Activated T-cell treated with anti-CD3 and anti-CD28 coated beads for 1 hour (primary cell): Measurements from ENCODE around the gene RTN4RL1.

Source experiments
- DNase-seq: peaks from one replicate; pipeline ENCODE4 v3.0.0-alpha.2; 2020; ENCODE audit warnings: low read depth

Gene RTN4RL1

DNA sequence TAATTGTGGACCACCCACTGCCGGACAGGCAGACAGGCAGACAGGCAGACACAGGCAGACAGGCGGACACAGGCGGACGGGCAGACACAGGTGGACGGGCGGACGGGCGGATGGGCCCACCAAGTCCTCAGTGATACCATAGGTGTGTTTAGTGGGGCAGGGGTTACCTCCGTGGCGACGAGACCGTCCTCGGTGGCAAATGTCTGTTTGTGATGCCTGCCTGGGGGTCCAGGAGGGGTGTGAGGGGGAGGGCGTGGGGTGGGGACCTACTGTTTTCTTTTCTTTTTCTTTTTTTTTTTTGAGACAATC lies 76.7 kb downstream of the RTN4RL1 start:
- no peak for DNase-seq

DNA sequence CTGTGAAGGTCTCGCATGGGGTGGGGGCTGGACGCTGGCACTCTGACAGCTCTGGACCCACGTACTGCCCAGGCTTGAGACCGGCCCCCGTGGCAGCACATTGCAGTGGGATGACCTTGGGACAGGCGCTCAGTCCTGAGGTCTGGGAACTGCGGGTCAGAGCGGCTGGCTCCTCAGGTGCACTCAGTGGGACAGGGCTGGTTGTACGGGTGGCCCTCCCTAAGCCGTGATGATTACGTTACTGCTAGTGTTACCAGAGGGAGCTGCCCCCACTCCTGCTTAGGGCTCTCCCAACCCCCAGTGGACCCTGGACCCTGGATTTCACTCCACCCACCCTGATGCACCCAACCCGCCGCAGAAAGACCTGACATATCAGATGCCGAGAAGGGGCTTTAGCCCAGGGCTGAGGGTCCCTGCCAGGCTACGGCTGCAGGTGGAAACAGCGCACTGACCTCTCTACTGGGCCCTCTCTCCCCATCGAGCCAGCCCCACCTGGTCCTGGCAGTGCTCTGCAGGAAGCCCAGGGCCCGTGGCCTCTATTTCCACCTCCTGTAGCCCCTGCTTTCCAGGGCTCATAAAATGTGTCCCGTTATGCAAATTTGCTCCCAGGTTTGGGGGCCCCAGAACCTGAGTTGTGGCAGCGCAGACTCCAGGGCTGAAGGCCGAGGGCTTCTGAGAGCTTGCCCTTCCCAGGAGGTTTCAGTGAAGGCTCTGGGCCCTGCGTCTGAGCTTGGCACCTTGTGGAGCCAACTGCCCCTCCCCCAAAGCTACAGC lies 77.2 kb downstream of the RTN4RL1 start:
- DNase-seq, result no peak

- no peak for DNase-seq
Measured at GRCh38 chr17:1947229-1947742, 77.8 kb downstream of the RTN4RL1 start.

DNA sequence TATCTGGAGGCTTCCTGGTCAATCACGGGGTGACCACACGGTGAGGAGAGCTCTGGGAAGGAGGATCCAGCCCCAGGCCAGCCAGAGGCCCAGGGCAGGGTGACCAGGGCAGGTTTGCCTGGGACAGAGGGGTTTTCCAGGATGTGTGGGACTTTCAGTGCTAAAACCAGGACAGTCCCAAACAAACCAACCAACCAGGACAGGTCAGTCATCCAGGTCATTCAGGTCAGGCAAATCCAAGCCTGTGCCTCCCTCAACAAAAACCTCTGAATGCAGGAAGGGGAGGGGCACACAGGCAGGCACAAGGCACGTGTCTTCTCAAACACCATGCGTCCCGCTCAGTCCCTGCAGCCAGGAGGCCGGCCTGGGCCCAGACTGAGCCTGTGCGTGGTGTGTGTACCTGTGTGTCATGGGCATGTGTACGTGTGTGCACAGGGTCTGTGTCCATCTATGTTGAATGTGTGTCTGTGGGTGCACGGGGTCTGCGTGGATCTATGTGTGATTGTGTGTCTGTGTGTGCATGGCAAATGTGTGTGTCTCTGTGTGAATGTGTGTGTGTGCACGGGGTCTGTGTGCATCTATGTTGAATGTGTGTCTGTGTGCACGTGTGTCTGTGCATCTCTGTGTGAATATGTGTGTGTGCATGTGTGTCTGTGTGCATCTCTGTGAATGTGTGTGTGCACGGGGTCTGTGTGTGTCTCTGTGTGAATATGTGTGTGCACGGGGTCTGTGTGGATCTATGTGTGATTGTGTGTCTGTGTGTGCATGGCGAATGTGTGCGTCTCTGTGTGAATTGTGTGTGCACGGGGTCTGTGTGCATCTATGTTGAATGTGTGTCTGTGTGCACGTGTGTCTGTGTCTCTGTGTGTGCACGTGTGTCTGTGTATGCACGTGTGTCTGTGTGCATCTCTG lies 78.9 kb downstream of the RTN4RL1 start:
- DNase-seq, result no peak

DNA sequence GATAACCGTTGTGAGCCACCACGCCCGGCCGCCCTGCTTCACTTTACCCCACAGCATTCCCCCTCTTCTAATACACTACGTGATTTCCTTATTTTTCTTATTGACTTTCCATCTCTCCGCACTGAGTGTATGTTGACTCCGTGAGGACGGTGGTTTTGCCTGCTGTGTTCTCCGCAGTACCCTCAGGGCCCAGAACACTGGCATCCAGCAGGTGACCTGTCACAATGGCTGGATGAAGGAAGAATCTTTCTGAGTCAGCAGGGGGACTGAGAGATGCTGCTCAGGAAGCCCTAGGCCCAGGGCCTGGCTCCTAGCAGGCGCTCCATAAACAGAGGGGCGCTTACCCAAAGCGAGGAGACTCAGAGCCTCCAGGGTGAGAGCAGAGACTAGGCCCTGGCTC lies 79.5 kb downstream of the RTN4RL1 start:
- no peak for DNase-seq

DNA sequence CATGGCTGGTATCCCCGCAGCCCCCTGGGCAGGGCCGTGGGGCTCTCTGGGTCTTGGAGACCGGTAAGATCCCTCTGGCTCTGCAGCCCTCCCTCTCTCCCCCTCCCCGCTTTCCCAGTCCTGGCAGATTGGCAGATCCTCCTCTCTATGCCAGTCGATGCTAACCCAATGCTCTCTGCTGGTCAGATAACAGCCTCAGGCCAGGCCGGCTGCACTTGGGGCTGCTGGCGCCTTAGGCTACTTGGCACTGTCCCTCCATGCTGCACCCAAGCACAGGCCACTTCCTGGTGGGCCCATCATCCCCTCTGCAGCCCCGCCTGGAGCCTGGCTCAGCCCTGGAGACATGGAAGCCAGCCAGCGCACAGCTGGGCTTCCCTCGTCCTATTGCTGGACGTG lies 81.7 kb downstream of the RTN4RL1 start:
- no peak for DNase-seq

GRCh38 chr17:1942666-1943435 lies 82.3 kb downstream of the RTN4RL1 start:
- no peak for DNase-seq

- DNase-seq, result no peak
Measured at GRCh38 chr17:1942066-1942365, 83.1 kb downstream of the RTN4RL1 start.

DNA sequence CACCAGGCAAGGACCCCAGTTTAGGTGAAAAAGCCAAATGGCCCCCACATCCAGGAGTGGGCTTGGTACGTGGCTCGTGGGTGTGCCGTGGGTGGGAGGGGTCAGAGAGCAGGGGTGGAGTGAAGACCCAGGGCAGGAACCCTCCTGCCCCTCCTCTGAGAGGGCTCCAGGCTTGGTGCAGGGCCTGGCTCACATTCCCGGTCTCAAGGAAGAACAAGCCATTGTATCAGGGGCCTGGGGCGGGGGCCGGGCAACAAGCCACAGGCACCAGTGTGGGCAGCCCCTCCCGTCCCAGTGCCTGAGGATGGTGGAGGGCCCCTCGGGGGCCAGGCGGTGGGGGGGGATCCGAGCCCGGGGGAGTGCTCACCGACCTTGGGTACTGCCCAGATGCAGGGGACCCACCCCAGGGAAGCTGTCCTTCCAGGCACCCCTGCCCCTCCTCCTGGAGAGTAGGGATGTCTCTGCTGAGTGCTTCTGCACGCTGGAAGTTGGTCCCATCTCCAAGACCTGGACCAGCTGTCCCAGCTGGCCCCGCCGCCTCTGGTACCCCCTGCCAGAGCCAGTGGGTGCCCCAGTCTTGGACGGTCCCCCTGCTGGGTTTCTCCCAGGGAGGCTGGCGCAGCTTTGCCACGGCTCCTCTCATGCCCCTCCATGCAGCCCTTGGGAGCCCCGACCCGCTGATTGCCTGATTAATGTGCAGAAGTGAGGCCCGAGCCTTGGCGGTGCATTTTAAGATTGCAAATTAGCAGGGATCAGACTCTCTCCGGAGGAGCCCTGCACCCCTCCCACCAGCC lies 83.7 kb downstream of the RTN4RL1 start:
- DNase-seq, result no peak

DNA sequence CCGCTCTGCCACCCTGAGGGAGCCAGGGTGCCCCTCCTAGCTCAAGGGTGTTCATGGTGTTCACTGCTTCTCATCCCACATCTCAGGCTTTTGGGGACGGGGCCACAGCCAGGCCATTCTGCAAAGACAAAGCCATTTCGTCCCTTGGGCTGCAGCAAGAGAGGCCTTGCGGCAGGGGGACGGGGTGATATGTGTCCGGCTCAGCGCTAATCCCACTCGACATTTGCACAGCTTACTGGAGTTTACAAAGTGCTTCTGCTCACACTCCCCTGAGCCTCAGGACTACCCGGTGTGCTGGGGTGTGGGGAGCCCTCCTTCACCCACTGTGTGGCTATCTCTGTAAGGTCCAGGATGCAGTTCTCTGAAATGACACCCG lies 84.3 kb downstream of the RTN4RL1 start:
- no peak for DNase-seq

- DNase-seq, result no peak
Measured at GRCh38 chr17:1939981-1940809, 84.9 kb downstream of the RTN4RL1 start.

- DNase-seq, result no peak
Measured at GRCh38 chr17:1937461-1937860, 87.7 kb downstream of the RTN4RL1 start.

DNA sequence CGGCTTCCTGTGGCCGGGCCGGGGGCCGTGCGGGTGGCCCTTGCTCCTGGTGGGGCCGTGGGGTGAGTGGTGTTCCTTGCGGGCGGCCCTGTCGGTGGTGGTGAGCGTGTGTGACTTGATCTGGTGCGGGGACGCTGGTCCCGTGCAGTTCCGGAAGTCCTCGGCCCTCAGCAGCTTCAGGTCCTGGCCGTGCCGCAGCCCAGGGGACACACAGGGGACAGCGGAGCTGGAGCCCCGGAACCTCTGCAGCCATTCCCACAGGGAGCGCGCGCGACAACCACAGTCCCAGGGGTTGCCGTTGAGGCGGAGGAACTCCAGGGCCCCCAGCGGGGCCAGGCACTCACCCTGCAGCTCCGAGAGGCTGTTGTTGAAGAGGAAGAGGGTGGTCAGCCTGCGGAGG lies 88.4 kb downstream of the RTN4RL1 start:
- DNase-seq, result no peak

DNA sequence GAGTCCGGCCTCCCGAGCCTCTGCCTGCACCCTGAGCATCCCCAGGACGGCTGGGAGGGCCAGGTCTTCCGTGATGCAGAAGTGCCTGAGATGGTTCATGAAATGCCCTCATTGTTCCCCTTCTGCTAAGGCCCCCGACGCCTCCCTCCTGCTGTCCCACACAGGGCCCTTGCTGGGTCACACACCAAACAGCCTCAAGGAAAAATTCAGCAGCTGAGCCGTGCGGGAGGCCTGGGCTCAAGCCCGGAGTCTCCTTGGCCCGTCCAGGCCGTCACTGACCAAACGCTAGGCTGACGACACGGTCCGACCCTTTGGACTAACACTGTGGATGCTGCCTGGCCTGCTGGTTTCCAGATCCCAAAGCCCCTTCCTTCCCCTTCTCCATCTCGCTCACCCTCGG lies 90.2 kb downstream of the RTN4RL1 start:
- DNase-seq, result no peak

- no peak for DNase-seq
Measured at GRCh38 chr17:1933875-1934715, 91.0 kb downstream of the RTN4RL1 start.

GRCh38 chr17:1931844-1932579 lies 93.1 kb downstream of the RTN4RL1 start:
- no peak for DNase-seq

- DNase-seq, result no peak
Measured at GRCh38 chr17:1930337-1930645, 94.8 kb downstream of the RTN4RL1 start.

DNA sequence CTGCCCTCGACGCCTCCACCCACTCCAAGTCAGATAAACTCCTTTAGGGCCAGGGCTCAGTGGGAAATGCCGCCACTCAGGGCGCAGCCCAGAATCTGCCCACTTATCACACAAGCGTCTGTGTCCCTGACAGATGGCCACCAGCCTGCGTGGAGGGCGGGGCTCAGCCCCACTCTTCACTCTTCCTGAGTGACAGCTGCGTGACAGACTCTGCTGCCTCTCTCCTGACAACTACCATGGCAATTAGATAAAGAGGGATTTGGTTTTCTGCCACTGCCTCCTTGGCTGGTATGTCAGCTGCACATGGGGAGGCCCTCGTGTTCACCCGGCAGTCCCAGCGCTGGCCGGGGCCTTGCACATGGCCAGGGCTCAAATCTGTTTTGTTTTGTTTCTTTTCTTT lies 96.2 kb downstream of the RTN4RL1 start:
- no peak for DNase-seq

- no peak for DNase-seq
Measured at GRCh38 chr17:1920948-1921351, 104.2 kb downstream of the RTN4RL1 start.

GRCh38 chr17:1919201-1919600 lies 105.9 kb downstream of the RTN4RL1 start:
- DNase-seq, result no peak
